Measurements from ENCODE around the gene ASCC2.

DNA sequence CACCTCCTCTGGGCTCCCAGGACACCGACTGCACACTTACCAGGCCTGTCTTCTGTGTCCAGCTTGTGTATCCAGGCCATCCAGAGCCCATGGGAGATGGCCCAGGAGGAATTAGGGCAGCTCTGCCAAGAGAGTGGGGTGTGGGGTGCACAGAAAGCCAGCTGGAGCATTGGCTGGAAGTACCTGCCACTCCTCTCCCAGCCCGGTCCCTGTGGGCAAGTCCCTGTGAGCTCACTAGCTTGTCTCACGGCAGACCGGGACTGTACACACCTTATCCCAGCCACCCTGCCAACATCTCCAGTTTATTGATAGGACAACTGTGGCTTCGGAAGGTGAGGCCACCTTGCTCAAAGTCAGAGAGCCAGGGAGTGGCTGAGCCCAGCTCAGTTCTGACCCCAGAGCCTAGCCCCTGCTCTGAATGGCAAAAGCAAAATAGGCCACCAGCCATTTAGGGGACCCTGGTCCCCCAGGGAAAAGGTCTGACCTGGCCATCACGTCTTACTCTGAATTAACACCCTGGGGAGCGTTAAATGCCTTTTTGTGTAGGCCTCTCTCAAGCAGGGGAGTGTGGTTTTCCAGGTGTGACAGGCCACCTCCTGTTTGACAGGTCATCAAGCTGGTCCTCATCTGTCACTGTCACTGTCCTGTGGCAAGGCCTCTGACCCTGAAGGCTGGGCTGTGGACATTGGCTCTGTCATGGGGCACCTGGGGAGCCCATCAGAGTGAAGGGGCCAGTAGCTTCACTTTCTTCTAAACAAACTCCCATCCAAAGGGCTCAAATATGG is 55.8 kb downstream of the ASCC2 start:
- no peak for TF ChIP-seq ELF4 (IDR thresholded peaks at IDR 0.05)
- TF ChIP-seq PKNOX1 (IDR thresholded peaks at IDR 0.05): no peak
- no peak for TF ChIP-seq SP1 (IDR thresholded peaks at IDR 0.05)
- no peak for TF ChIP-seq TARDBP (IDR thresholded peaks at IDR 0.05)
- no peak for TF ChIP-seq FOXM1 (IDR thresholded peaks at IDR 0.05; ENCODE audit: borderline replicate concordance)
- no peak for TF ChIP-seq CTBP1 (IDR thresholded peaks at IDR 0.05; ENCODE audit: borderline replicate concordance)
- TF ChIP-seq BHLHE40 (IDR thresholded peaks at IDR 0.05; ENCODE audit: borderline replicate concordance): no peak
- TF ChIP-seq NFRKB (IDR thresholded peaks at IDR 0.05): no peak
- no peak for TF ChIP-seq HDGF (IDR thresholded peaks at IDR 0.05; ENCODE audit: borderline replicate concordance)
- no peak for TF ChIP-seq L3MBTL2 (conservative IDR thresholded peaks at IDR 0.05)

All from HEK293T (cell line).